Progenitor cell of endocrine pancreas (in vitro differentiated cells): ENCODE measurements around the gene KREMEN1. TPM values are rescaled to one million over a fixed set of nuclear protein-coding genes. Genes with fewer than 3 reads are reported as not detected.

Experiments
- DNase-seq: peaks from one replicate; pipeline ENCODE4 v3.0.0; 2021; ENCODE audit warnings: low spot score; ENCODE audit not compliant: unreplicated experiment
- H3K27ac Mint-ChIP-seq: 2 replicates; pipeline ENCODE4 v1.8.0; 2021; ENCODE audit warnings: mild to moderate bottlenecking, moderate library complexity, mixed read lengths
- H3K27me3 Mint-ChIP-seq: 2 replicates; pipeline ENCODE4 v1.8.0; 2021; ENCODE audit warnings: mixed read lengths
- H3K36me3 Mint-ChIP-seq: 2 replicates; pipeline ENCODE4 v1.8.0; 2022; ENCODE audit warnings: mixed read lengths; ENCODE audit not compliant: insufficient read depth
- H3K4me1 Mint-ChIP-seq: 2 replicates; pipeline ENCODE4 v1.8.0; 2021; ENCODE audit warnings: low read depth, mixed read lengths
- H3K4me3 Mint-ChIP-seq: 2 replicates; pipeline ENCODE4 v1.8.0; 2021; ENCODE audit warnings: low read depth, mild to moderate bottlenecking, moderate library complexity, mixed read lengths
- H3K9me3 Mint-ChIP-seq: 2 replicates; pipeline ENCODE4 v1.8.0; 2021; ENCODE audit warnings: low read depth, mixed read lengths
- total RNA-seq: library from RNA; stranded (reverse); gene quantifications from 2 replicates; pipeline ENCODE4 v1.2.1, GENCODE V29; 2021
- TF ChIP-seq, protein P1 (sequence below): fragments of 200-600 bp; sonication (generic); IDR thresholded peaks from one replicate; pipeline ENCODE4 v1.5.0; 2021; ENCODE audit warnings: antibody characterized with exemption, mild to moderate bottlenecking; ENCODE audit not compliant: unreplicated experiment

KREMEN1 gene
- total RNA-seq, 1 donor from 2014 or later = 10.5 TPM

GRCh38 chr22:29060931-29061330, 11.9 kb upstream of the KREMEN1 start:
- peaks cover 45% of the 10 kb centered on the region for H3K27me3 Mint-ChIP-seq
- TF ChIP-seq, protein P1, sequence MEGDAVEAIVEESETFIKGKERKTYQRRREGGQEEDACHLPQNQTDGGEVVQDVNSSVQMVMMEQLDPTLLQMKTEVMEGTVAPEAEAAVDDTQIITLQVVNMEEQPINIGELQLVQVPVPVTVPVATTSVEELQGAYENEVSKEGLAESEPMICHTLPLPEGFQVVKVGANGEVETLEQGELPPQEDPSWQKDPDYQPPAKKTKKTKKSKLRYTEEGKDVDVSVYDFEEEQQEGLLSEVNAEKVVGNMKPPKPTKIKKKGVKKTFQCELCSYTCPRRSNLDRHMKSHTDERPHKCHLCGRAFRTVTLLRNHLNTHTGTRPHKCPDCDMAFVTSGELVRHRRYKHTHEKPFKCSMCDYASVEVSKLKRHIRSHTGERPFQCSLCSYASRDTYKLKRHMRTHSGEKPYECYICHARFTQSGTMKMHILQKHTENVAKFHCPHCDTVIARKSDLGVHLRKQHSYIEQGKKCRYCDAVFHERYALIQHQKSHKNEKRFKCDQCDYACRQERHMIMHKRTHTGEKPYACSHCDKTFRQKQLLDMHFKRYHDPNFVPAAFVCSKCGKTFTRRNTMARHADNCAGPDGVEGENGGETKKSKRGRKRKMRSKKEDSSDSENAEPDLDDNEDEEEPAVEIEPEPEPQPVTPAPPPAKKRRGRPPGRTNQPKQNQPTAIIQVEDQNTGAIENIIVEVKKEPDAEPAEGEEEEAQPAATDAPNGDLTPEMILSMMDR = no peak
- DNase-seq = no peak
- peaks cover 7% of the 10 kb centered on the region for H3K4me1 Mint-ChIP-seq
- H3K9me3 Mint-ChIP-seq = no peaks in the 10 kb centered on the region
- no peak overlapping the region for H3K4me3 Mint-ChIP-seq
- H3K36me3 Mint-ChIP-seq = no peaks in the 10 kb centered on the region
- no peak overlapping the region for H3K27ac Mint-ChIP-seq

DNA sequence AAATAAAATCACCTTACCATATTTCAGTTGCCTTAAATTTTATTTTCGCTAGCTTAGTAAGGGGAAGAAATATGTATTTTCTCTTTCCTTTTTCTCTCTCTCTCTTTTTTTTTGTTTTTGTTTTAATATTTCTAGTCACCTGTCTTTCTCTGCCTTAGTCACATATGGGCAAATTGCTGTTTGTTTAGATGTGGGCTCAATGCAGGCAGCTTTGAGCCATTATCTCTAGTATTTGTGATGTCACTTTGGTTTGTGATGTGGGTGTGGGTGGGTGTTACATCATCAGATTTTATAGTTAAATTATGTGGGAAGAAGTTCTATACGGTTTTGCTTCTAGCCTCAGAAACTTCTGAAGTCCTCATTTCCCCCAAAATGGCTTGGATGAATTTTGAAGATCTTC, 11.1 kb upstream of the KREMEN1 start, which contains the start of gene C22orf31:
C22orf31 (minus strand) TSS at position 59 of the 400 bp plus-strand sequence; CDS start at position 20, 39 bp downstream.
- TF ChIP-seq, protein P1 = no peak
- H3K36me3 Mint-ChIP-seq = no peaks in the 10 kb centered on the region
- no peak for DNase-seq
- H3K4me1 Mint-ChIP-seq = peaks cover 8% of the 10 kb centered on the region
- H3K4me3 Mint-ChIP-seq = no peak within 1 kb of the TSS
- H3K9me3 Mint-ChIP-seq = no peaks in the 10 kb centered on the region
- peaks cover 50% of the 10 kb centered on the region for H3K27me3 Mint-ChIP-seq
- H3K27ac Mint-ChIP-seq = no peak within 1 kb of the TSS

DNA sequence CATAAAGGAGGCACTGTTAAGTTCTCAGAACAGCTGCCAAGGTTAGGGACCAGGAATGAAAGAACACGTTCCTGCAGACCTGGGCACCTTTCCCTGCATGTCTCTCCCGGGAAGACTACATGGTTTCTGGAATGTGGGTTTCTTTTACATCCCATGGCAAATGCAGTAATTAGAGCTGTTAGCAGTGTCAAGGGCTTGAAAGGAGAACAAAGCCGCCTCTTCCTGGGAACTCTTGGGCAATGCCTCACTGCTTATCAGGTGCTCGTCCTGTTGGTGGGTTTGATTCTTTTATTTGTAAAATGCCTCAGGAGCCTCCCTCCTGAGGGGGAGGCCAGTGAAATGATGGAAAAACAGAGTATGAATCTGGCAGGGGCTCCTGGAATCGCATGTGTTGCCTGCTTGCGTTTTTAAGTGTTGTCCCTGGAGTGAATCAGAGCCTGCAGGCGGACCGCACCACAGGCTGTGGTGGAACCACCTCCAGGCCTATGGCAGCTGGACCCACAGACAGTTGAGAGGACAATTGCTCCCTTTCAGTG, 10.5 kb upstream of the KREMEN1 start:
- no peak for DNase-seq
- H3K27ac Mint-ChIP-seq = no peak overlapping the region

GRCh38 chr22:29065468-29066190, 7.2 kb upstream of the KREMEN1 start:
- no peak overlapping the region for H3K27ac Mint-ChIP-seq

More for the DNA sequence above, 10.5 kb upstream of the KREMEN1 start:
- TF ChIP-seq, protein P1 = no peak
- no peaks in the 10 kb centered on the region for H3K9me3 Mint-ChIP-seq
- peaks cover 9% of the 10 kb centered on the region for H3K4me1 Mint-ChIP-seq
- H3K36me3 Mint-ChIP-seq = no peaks in the 10 kb centered on the region
- H3K4me3 Mint-ChIP-seq = no peak overlapping the region
- peaks cover 52% of the 10 kb centered on the region for H3K27me3 Mint-ChIP-seq

DNA sequence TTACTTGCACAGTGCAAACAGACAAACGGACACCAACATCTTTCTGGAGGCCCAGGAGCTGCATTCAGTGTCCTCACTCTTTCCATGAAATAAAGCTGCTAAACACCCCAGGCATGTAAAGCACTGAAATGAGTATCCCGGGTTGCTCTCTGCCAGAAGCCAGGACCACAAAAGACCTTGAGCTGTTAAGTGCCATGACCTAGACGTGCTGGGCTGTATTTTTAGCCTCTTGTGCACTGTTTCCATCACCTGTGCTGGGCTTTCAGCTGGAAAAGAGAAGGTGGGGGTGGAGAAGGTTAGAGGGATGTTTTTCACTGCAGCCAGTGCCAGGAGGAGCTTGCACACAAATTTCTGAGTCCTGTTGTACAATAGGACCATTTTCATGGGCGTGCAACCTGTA, 3.4 kb upstream of the KREMEN1 start:
- TF ChIP-seq, protein P1 = no peak
- peaks cover 21% of the 10 kb centered on the region for H3K4me1 Mint-ChIP-seq
- peaks cover 53% of the 10 kb centered on the region for H3K27me3 Mint-ChIP-seq
- no peak overlapping the region for H3K27ac Mint-ChIP-seq
- H3K9me3 Mint-ChIP-seq = no peaks in the 10 kb centered on the region
- no peaks in the 10 kb centered on the region for H3K36me3 Mint-ChIP-seq
- no peak overlapping the region for H3K4me3 Mint-ChIP-seq
- DNase-seq = no peak

More at GRCh38 chr22:29065468-29066190, 7.2 kb upstream of the KREMEN1 start:
- Mint-ChIP-seq H3K4me3 (no peak overlapping the region), H3K9me3 (no peaks in the 10 kb centered on the region), H3K36me3 (no peaks in the 10 kb centered on the region), H3K27me3 (peaks cover 50% of the 10 kb centered on the region), H3K4me1 (peaks cover 9% of the 10 kb centered on the region)
- no peak for DNase-seq
- TF ChIP-seq, protein P1 = no peak
